HS-27A (cell line): ENCODE data around the gene SPEF1.

Source experiments
- DNase-seq: peaks from one replicate; pipeline ENCODE4 v3.0.0-alpha.2; 2012; ENCODE audit warnings: low read depth, missing footprints

Gene SPEF1

GRCh38 chr20:3729811-3730540, 51.3 kb downstream of the SPEF1 start:
- DNase-seq = no peak

GRCh38 chr20:3729378-3729777, 51.9 kb downstream of the SPEF1 start:
- no peak for DNase-seq

- DNase-seq = no peak
Measured at GRCh38 chr20:3728876-3729275, 52.4 kb downstream of the SPEF1 start.

GRCh38 chr20:3728354-3728753, 52.9 kb downstream of the SPEF1 start:
- no peak for DNase-seq
